PC-3 (cell line): ENCODE results near the gene CTNND2. TPM values are rescaled to one million over a fixed set of nuclear protein-coding genes. Genes with fewer than 3 reads are reported as not detected.

Experiments used
- ATAC-seq: fragments of 200-7000 bp; cut with Tn5 transposase; 2 replicates; pipeline ENCODE4 v1.9.1; 2020; ENCODE audit warnings: mild to moderate bottlenecking, moderate library complexity
- BruUV-seq: library from RNA; stranded (reverse); fragments of 400-500 nt; replicated peaks from 2 replicates; lab custom pipeline; 2021; lab: Mats Ljungman, UMichigan
- CTCF ChIA-PET: fragments of 300-600 bp; sonication (Branson Sonifier 250); formaldehyde crosslinking; loops from one replicate; lab custom pipeline; 2022; ENCODE audit warnings: antibody characterized with exemption; lab: Charles Lee
- POLR2A ChIA-PET: fragments of 300-600 bp; sonication (Branson Sonifier 250); formaldehyde crosslinking; loops from one replicate; lab custom pipeline; 2022; ENCODE audit warnings: antibody characterized with exemption; ENCODE audit not compliant: unreplicated experiment; lab: Charles Lee
- DNase-seq: peaks from one replicate; pipeline ENCODE4 v3.0.0-alpha.2; 2015
- H2AFZ ChIP-seq: fragments of 300-600 bp; sonication (generic); 2 replicates; pipeline ENCODE4 v1.6.0; 2016; ENCODE audit warnings: antibody characterized with exemption, low read length
- H3F3A ChIP-seq: fragments of 300-600 bp; sonication (generic); one replicate; pipeline ENCODE4 v1.6.0; 2017; ENCODE audit warnings: antibody characterized with exemption, low read length, control low read depth, mild to moderate bottlenecking; ENCODE audit not compliant: unreplicated experiment
- H3K27ac ChIP-seq: fragments of 300-600 bp; sonication (generic); 2 replicates; pipeline ENCODE4 v1.5.1; 2016; ENCODE audit warnings: mild to moderate bottlenecking, low read length
- H3K27me3 ChIP-seq: fragments of 300-600 bp; sonication (generic); 2 replicates; pipeline ENCODE4 v1.6.1; 2016; ENCODE audit warnings: low read length, mixed read lengths
- H3K36me3 ChIP-seq: fragments of 300-600 bp; sonication (generic); 2 replicates; pipeline ENCODE4 v1.6.1; 2016; ENCODE audit warnings: low read depth, mixed run types, low read length, mixed read lengths
- H3K4me1 ChIP-seq: fragments of 300-600 bp; sonication (generic); 2 replicates; pipeline ENCODE4 v1.5.1; 2016; ENCODE audit warnings: low read length; ENCODE audit not compliant: insufficient read depth
- H3K4me2 ChIP-seq: fragments of 300-600 bp; sonication (generic); 2 replicates; pipeline ENCODE4 v1.6.0; 2016; ENCODE audit warnings: low read length
- H3K4me3 ChIP-seq: fragments of 300-600 bp; sonication (generic); 2 replicates; pipeline ENCODE4 v1.5.1; 2016; ENCODE audit warnings: mild to moderate bottlenecking, low read length, mixed read lengths
- H3K79me2 ChIP-seq: fragments of 300-600 bp; sonication (generic); 2 replicates; pipeline ENCODE4 v1.6.1; 2017; ENCODE audit warnings: low read length, mixed read lengths
- H3K9ac ChIP-seq: fragments of 300-600 bp; sonication (generic); 2 replicates; pipeline ENCODE4 v1.6.0; 2016; ENCODE audit warnings: mild to moderate bottlenecking, low read length
- H3K9me2 ChIP-seq: fragments of 300-600 bp; sonication (generic); replicated peaks from 2 replicates; pipeline ENCODE4 v1.6.1; 2016; ENCODE audit warnings: mixed run types, low read length, mixed read lengths
- H3K9me3 ChIP-seq: fragments of 300-600 bp; sonication (generic); 2 replicates; pipeline ENCODE4 v1.6.1; 2016; ENCODE audit warnings: low read length, mixed read lengths
- H4K20me1 ChIP-seq: fragments of 300-600 bp; sonication (generic); 2 replicates; pipeline ENCODE4 v1.6.1; 2016; ENCODE audit warnings: low read length, mixed read lengths
- CTCF ChIP-seq: fragments of 300-600 bp; sonication (generic); conservative IDR thresholded peaks from 2 replicates; pipeline ENCODE4 v1.5.1; 2017; ENCODE audit warnings: antibody characterized with exemption, low read depth, mild to moderate bottlenecking, low read length
- EZH2 ChIP-seq: fragments of 300-600 bp; sonication (generic); IDR thresholded peaks from one replicate; pipeline ENCODE4 v1.6.1; 2017; ENCODE audit warnings: antibody characterized with exemption, mild to moderate bottlenecking, low read length; ENCODE audit not compliant: unreplicated experiment
- EZH2phosphoT487 ChIP-seq: fragments of 300-600 bp; sonication (generic); IDR thresholded peaks from 2 replicates; pipeline ENCODE4 v1.6.1; 2018; ENCODE audit warnings: mild to moderate bottlenecking, antibody characterized with exemption, low read length, borderline replicate concordance
- intact Hi-C: fragments of 100-400 bp; cut with micrococcal nuclease; formaldehyde crosslinking; loops from 2 replicates; pipeline ENCODE4 v1.9.0; 2023
- total RNA-seq: library from RNA; depleted of rRNA; stranded (reverse); fragments of >200 nt; gene quantifications from 2 replicates; pipeline ENCODE4 v1.2.3, GENCODE V29; 2014

CTNND2 gene
- total RNA-seq, 1 experiment from 2014 or later = 1.8 TPM

GRCh38 chr5:11925701-11926100, 21.5 kb upstream of the CTNND2 start:
- H3K4me2 ChIP-seq = no peak overlapping the region
- H3K9me2 ChIP-seq = no peaks in the 10 kb centered on the region
- H3F3A ChIP-seq = no peaks in the 10 kb centered on the region
- H3K27me3 ChIP-seq = no peaks in the 10 kb centered on the region
- no peak overlapping the region for H2AFZ ChIP-seq
- CTCF ChIA-PET = no interaction called here
- peaks cover 6% of the 10 kb centered on the region; the same call in 1 of the 2 replicates for H3K9me3 ChIP-seq
- no peaks in the 10 kb centered on the region for H4K20me1 ChIP-seq
- ATAC-seq = no peak
- H3K79me2 ChIP-seq = no peaks in the 10 kb centered on the region
- no peak overlapping the region for H3K9ac ChIP-seq
- H3K27ac ChIP-seq = no peak overlapping the region
- intact Hi-C loops = no loop called here
- H3K4me1 ChIP-seq = no peaks in the 10 kb centered on the region
- no peak for TF ChIP-seq EZH2
- TF ChIP-seq CTCF = no peak
- TF ChIP-seq EZH2phosphoT487 = no peak
- H3K4me3 ChIP-seq = no peak overlapping the region
- H3K36me3 ChIP-seq = no peaks in the 10 kb centered on the region
- BruUV-seq = no TSS peak
- no peak for DNase-seq
- POLR2A ChIA-PET = no interaction called here

GRCh38 chr5:11922394-11922793, 18.1 kb upstream of the CTNND2 start:
- DNase-seq (no peak), ATAC-seq (no peak)
- no peaks in the 10 kb centered on the region for H3F3A ChIP-seq
- no TSS peak for BruUV-seq
- POLR2A ChIA-PET = interaction anchor here (0.5 kb wide), 1 partner anchor 1106 kb away, joined by 3 read pairs; no protein-coding TSS in a partner anchor
- H3K27me3 ChIP-seq = no peaks in the 10 kb centered on the region
- intact Hi-C loops = no loop called here
- CTCF ChIA-PET = no interaction called here
- no peaks in the 10 kb centered on the region for H3K9me2 ChIP-seq
- H3K4me3 ChIP-seq = no peak overlapping the region
- no peaks in the 10 kb centered on the region for H3K79me2 ChIP-seq
- no peaks in the 10 kb centered on the region for H3K36me3 ChIP-seq
- no peak overlapping the region for H3K27ac ChIP-seq
- H2AFZ ChIP-seq = no peak overlapping the region
- no peaks in the 10 kb centered on the region for H3K4me1 ChIP-seq
- no peak overlapping the region for H3K9ac ChIP-seq
- TF ChIP-seq CTCF = no peak
- TF ChIP-seq EZH2phosphoT487 = no peak
- TF ChIP-seq EZH2 = no peak
- no peaks in the 10 kb centered on the region for H4K20me1 ChIP-seq
- H3K9me3 ChIP-seq = peaks cover 6% of the 10 kb centered on the region; the same call in 1 of the 2 replicates
- no peak overlapping the region for H3K4me2 ChIP-seq

- Histone ChIP-seq H3K27me3 (no peaks in the 10 kb centered on the region), H3K36me3 (no peaks in the 10 kb centered on the region), H3K4me1 (no peaks in the 10 kb centered on the region), H4K20me1 (no peaks in the 10 kb centered on the region), H3K9me2 (no peaks in the 10 kb centered on the region), H2AFZ (no peak overlapping the region), H3K9ac (no peak overlapping the region), H3K4me3 (no peak overlapping the region), H3F3A (no peaks in the 10 kb centered on the region), H3K9me3 (peaks cover 6% of the 10 kb centered on the region; the same call in 1 of the 2 replicates), H3K79me2 (no peaks in the 10 kb centered on the region), H3K27ac (no peak overlapping the region), H3K4me2 (no peak overlapping the region)
- intact Hi-C loops = no loop called here
- no peak for DNase-seq
- ChIA-PET CTCF (no interaction called here), POLR2A (no interaction called here)
- no TSS peak for BruUV-seq
- TF ChIP-seq EZH2phosphoT487 = no peak
- ATAC-seq = no peak
Measured at GRCh38 chr5:11918463-11919045, 14.3 kb upstream of the CTNND2 start.
